GM12873 (cell line): ENCODE results near the gene DPP7.

Experiments used
- TF ChIP-seq, protein P1 (sequence below): IDR thresholded peaks from 2 replicates; pipeline ENCODE4 v1.5.1; 2012; ENCODE audit warnings: low read depth, mild to moderate bottlenecking, moderate library complexity, low read length, control low read depth; ENCODE audit not compliant: insufficient read depth; ENCODE audit errors: missing control alignments

DPP7 gene

DNA sequence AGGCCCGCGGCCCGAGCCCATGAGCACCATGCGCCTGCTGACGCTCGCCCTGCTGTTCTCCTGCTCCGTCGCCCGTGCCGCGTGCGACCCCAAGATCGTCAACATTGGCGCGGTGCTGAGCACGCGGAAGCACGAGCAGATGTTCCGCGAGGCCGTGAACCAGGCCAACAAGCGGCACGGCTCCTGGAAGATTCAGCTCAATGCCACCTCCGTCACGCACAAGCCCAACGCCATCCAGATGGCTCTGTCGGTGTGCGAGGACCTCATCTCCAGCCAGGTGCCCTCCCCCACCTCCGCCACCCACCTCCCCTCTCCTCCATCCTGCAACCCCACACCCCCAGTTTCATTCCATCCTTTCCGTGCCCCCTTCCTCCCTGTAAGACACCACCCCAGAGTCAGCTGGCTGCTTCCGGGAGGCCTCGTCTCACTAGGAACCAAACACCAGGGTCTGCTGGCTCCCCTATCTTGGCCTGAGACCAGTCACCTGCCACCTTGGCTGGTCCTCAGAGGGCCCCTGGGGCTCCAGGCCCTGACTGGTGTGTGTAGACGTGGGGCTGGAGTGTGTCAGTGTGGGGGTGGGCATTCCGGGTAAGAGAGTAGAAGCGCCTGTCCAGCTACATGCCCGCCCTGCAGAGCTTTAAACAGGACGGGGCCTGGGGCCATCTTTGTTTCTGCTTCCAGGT is 25.1 kb upstream of the DPP7 start:
- TF ChIP-seq, protein P1, sequence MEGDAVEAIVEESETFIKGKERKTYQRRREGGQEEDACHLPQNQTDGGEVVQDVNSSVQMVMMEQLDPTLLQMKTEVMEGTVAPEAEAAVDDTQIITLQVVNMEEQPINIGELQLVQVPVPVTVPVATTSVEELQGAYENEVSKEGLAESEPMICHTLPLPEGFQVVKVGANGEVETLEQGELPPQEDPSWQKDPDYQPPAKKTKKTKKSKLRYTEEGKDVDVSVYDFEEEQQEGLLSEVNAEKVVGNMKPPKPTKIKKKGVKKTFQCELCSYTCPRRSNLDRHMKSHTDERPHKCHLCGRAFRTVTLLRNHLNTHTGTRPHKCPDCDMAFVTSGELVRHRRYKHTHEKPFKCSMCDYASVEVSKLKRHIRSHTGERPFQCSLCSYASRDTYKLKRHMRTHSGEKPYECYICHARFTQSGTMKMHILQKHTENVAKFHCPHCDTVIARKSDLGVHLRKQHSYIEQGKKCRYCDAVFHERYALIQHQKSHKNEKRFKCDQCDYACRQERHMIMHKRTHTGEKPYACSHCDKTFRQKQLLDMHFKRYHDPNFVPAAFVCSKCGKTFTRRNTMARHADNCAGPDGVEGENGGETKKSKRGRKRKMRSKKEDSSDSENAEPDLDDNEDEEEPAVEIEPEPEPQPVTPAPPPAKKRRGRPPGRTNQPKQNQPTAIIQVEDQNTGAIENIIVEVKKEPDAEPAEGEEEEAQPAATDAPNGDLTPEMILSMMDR = no peak

DNA sequence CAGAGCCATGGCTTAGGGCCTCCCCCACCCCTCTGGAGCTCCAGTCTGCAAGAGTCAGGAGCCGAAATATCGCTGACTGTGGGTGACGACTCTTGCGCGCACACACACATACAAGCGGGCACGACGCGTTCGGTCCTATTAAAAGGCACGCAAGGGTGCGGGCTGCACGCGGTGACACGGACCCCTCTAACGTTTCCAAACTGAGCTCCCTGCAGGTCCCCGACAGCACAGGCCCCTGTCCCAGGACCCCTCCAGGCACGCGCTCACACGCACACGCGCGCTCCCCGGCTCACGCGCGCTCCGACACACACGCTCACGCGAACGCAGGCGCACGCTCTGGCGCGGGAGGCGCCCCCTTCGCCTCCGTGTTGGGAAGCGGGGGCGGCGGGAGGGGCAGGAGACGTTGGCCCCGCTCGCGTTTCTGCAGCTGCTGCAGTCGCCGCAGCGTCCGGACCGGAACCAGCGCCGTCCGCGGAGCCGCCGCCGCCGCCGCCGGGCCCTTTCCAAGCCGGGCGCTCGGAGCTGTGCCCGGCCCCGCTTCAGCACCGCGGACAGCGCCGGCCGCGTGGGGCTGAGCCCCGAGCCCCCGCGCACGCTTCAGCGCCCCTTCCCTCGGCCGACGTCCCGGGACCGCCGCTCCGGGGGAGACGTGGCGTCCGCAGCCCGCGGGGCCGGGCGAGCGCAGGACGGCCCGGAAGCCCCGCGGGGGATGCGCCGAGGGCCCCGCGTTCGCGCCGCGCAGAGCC is 24.4 kb upstream of the DPP7 start, which contains the start of gene GRIN1:
TSS of gene GRIN1 (plus strand) at position 433 of the 746 bp plus-strand sequence. CDS start 333 bp downstream, outside the sequence.
- TF ChIP-seq, protein P1 = no peak

DNA sequence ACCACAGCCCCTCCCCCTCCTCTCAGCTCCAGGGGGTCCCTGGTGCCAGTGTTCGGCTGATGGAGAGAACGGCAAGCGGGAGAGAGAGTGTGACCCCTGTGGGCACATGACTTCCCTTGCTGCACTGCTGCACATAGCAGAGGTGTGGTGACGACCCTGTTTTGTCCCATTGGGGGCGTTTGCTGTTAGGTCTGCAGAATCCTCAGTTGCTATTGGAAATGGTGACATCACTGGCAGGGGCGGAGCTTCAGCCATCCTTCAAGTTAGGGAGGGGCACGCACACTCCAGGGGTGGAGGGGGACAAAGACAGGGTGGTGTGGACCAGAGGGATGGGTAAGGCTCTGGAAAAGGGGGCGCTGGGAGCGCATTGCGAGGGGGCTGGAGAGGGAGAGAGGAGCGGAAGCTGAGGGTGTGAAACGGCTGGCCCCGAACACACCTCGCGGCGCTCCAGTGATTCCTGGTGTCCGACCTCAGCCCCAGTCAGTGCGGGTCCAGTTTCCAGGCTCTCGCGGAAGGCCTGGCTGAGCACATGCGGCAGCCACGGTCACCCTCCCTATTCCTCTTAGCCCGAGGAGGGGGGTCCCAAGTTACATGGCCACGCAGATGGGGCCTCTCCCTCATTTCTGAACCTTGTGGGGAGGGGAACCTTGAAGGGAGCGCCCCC is 23.7 kb upstream of the DPP7 start:
- TF ChIP-seq, protein P1 = no peak

DNA sequence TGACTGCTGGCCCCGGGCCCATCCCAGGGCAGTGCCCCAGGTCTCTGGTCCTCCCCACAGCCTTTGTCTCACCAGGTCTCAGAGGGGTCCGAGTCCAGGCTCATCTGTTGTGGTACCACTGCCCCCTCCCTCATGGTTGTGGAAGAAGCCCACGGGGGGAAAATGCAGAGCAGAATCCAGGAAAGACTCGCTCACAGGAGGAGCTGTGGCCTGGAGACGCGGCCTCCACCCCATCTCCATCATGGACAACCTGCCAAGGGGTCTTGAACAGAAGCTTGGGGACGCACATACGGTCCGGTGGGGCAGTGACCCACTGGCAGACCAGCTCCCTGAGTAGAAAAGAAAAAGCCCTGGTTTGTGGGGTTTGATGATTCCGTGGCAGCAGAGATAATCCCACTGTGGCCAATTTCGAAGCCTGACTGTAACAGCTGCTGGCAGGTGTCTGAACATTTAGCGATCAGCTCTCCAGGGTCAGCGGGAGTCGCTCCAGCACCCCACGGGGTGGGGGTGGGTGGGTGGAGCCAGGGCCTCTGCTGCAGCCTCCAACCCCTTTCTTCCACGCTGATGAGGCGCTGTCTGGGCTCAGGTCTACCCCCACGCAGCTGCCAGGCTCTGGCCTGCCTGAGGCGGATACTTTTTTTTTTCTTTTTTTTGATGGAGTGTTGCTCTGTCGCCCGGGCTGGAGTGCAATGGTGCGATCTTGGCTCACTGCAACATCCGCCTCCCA is 22.5 kb upstream of the DPP7 start:
- TF ChIP-seq, protein P1 = no peak

DNA sequence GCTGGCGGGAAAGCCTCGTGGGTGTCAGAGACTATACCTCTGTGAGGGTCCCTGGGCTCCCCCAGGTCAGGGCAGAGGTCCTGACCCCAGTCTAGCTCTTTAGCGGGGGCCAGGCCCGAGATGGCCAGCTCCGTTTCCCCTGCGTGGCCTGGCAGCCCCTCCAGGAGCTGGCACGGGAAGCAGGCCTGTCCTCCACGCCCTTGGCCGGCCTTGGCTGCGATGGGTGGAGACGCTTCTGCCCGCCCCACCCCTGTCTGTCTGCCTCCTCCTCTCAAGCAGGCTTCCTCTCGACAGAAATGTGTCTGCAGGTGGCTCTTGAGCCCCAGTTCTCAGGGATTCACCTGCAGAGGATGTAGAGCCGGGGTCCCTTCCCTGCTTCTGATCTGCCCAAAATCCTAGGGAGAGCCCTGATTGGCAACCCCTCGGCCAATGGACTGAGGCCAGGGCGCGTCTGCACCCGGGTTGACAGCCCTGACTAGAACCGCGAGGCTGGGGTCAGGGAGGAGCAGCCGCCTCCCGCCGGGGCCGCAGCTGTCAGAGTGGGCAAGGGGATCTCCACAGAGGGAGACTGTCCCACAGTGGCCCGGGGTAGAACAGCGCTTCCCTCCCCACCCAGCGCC is 21.8 kb upstream of the DPP7 start:
- TF ChIP-seq, protein P1 = no peak

DNA sequence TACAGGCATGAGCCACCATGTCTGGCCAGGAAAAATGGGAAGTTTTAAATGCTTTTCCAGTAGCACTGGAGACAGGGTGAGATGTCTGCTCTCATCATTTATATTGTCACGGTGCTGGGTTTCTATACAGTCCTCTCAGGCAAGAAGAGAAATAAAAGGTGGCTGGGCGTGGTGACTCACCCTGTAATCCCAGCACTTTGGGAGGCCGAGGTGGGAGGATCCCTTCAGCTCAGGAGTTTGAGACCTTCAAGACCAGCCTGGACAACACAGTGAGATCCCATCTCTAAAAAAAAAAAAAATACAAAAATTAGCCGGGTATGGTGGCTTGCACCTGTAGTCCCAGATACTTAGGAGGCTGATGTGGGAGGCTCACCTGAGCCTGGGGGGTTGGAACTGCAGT is 19.7 kb upstream of the DPP7 start:
- TF ChIP-seq, protein P1 = no peak
